ENCODE data around the gene CIAO3.
"Not testable (repeated sequence)": the region's sequence is repeated elsewhere in the genome, so short reads cannot be mapped to it uniquely, and the experiment has no call there.

The CIAO3 gene

GRCh38 chr16:692356-693108 is 48.3 kb downstream of the CIAO3 start:
- DNase-seq (ENCODE audit: low spot score), result no peak

GRCh38 chr16:691242-691641 is 49.6 kb downstream of the CIAO3 start:
- DNase-seq (ENCODE audit: low spot score), result not testable (repeated sequence)

- no peak for DNase-seq (ENCODE audit: low spot score)
Measured at GRCh38 chr16:689175-689897, 51.5 kb downstream of the CIAO3 start.

GRCh38 chr16:687499-687898 is 53.3 kb downstream of the CIAO3 start:
- DNase-seq (ENCODE audit: low spot score), result no peak

GRCh38 chr16:686459-687260 is 54.1 kb downstream of the CIAO3 start:
- DNase-seq (ENCODE audit: low spot score), result no peak

- DNase-seq (ENCODE audit: low spot score), result peak; percentile 57
Measured at GRCh38 chr16:685967-686366, 54.8 kb downstream of the CIAO3 start.

- DNase-seq (ENCODE audit: low spot score), result no peak
Measured at GRCh38 chr16:684961-685696, 55.7 kb downstream of the CIAO3 start.

GRCh38 chr16:684071-684794 is 56.6 kb downstream of the CIAO3 start, which contains the start of gene JMJD8:
JMJD8 (minus strand) TSS chr16:684334; CDS start chr16:684319, 15 bp downstream.
- peak; percentile 96 for DNase-seq (ENCODE audit: low spot score)

- DNase-seq (ENCODE audit: low spot score), result no peak
Measured at GRCh38 chr16:683396-684070, 57.3 kb downstream of the CIAO3 start.

- no peak for DNase-seq (ENCODE audit: low spot score)
Measured at GRCh38 chr16:682493-683395, 58.1 kb downstream of the CIAO3 start.

- no peak for DNase-seq (ENCODE audit: low spot score)
Measured at GRCh38 chr16:681746-682427, 58.9 kb downstream of the CIAO3 start.

GRCh38 chr16:680967-681745 is 59.6 kb downstream of the CIAO3 start:
- DNase-seq (ENCODE audit: low spot score), result peak; percentile 29

GRCh38 chr16:680625-680945 is 60.2 kb downstream of the CIAO3 start:
- DNase-seq (ENCODE audit: low spot score), result no peak

- peak; percentile 84 for DNase-seq (ENCODE audit: low spot score)
Measured at GRCh38 chr16:679814-680624, 60.8 kb downstream of the CIAO3 start, which contains the start of gene STUB1. STUB1 (plus strand) TSS chr16:680410; CDS start chr16:680526, 116 bp downstream.
